NCI-H1694 treated with DMSO at 0.1 percent for 48 hours (cell line): Measurements from ENCODE around the gene SLC40A1.
"Not testable (repeated sequence)": the region's sequence is repeated elsewhere in the genome, so short reads cannot be mapped to it uniquely, and the experiment has no call there.

Experiments
- DNase-seq: peaks from one replicate; lab custom pipeline; 2025; lab: John Stamatoyannopoulos, UW

SLC40A1 gene

GRCh38 chr2:189580658-189581353 lies at the start of gene SLC40A1:
TSS of gene SLC40A1 (minus strand) at chr2:189580786. CDS start at chr2:189580460, 326 bp downstream.
- peak; percentile 12 for DNase-seq

DNA sequence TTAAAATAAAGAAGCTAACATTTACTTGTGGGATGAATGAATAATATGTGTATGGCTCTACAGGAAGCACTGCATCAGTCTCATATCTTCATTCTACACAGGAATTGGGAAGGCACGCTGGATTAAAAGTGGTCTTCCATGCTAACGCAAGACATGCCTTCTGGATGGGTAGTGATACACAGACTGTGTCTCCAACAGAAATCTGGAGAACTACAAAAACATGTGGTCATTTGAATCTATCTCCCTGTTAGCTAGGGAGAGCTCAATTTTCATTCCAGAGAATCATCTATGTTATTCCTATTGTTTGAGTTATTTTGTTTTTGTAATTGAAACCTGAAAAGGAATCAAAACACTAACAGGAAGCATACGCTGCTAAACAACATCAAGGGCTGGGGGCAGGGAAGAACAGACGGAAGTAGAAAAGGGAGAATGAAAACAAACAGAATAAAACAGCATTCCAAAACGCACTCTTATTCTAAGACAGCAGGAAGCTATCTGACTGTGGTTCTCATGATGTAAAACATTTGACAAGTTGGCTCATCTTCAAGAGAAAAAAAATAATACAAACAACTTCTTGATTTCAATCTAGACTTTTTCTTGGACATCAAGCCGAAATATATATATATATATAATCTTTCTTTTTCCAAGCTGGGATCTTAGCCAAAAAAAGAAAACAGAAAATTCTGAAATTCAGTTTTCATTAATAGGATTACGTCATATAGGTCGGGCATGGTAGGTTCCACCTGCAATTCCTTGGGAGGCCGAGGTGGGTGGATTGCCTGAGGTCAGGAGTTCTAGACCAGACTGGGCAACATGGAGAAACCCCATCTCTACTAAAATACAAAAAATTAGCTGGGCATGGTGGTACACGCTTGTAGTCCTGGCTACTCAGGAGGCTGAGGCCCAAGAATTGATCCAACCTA lies 49.2 kb upstream of the SLC40A1 start:
- DNase-seq: no peak

- no peak for DNase-seq
Measured at GRCh38 chr2:189628817-189629530, 48.4 kb upstream of the SLC40A1 start.

- DNase-seq: no peak
Measured at GRCh38 chr2:189627789-189628188, 47.2 kb upstream of the SLC40A1 start.

- DNase-seq: no peak
Measured at GRCh38 chr2:189625636-189626035, 45.0 kb upstream of the SLC40A1 start.

DNA sequence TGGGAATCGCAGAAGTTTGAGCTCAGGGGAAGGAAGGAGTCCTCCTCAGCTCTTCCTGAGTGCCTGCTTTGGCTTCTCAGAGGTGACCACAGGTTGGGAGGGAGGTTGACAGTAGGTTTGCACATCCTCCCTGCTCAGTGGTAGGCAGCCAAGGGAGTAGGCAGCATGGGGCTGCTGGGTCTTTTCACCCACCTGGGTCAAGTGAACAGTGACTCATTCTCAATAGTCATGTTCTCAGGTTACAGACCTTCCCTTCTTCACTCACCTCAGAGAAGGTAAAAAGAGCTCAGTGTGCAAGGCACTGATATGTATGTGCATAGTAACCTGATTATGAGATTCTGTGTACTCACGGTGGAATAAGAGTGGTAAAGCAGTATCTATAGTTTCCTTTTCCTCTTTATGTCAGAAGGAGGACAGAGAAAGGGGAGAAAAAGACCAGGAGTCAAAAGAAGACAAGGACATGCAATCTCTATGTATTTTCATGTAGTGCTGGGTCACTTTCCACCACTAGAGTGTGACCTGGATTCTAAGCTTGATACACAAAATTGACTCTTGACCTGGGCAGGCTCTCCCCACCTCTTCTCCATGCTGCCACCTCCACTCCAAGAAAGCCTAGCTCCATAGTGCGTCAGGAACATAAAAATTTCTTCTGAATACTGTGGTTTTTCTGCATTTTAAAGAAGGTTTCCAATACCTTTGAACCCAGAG lies 44.2 kb upstream of the SLC40A1 start:
- DNase-seq: no peak

DNA sequence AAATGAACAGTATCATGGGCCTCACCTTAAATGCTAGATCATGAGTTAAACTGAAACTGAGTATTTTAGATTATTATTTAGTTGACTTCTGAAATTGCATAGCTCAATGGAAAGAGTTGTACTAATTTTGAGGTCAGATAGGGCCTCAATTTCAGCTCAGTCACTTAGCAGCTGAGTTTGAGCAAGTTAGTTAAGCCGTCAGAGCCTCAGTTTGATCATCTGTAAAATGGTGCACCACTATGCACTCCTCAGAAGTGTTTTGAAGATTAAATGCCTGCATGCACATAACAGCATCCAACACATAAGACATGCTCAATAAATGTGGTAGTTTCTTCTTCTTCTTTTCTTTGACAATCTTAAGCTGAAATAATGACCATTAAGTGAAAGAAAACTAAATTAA lies 42.5 kb upstream of the SLC40A1 start:
- DNase-seq: no peak

GRCh38 chr2:189621781-189622180 lies 41.2 kb upstream of the SLC40A1 start:
- DNase-seq: no peak

GRCh38 chr2:189618197-189618596 lies 37.6 kb upstream of the SLC40A1 start:
- DNase-seq: no peak

GRCh38 chr2:189614585-189614984 lies 34.0 kb upstream of the SLC40A1 start:
- DNase-seq: no peak

- no peak for DNase-seq
Measured at GRCh38 chr2:189613650-189614420, 33.2 kb upstream of the SLC40A1 start.

- no peak for DNase-seq
Measured at GRCh38 chr2:189613077-189613636, 32.6 kb upstream of the SLC40A1 start.

GRCh38 chr2:189610700-189611099 lies 30.1 kb upstream of the SLC40A1 start:
- DNase-seq: no peak

GRCh38 chr2:189609853-189610252 lies 29.3 kb upstream of the SLC40A1 start:
- no peak for DNase-seq

DNA sequence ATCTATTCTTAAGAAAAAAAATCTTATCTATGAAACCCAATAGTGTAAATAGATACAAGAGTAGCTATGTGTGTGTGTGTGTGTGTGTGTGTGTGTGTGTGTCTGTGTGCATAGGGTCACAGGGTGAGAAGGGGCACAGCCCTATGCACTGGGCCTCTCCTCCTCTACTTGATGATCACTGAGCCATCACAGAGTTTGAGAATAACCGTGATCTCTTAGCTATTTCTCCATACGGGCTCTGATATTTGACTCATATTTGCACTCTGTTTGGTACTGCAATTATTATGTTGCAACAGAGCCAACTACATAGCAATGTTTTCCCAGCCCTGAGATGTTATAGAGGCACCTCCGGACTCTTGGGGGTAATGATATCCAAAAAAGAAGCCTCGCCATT lies 28.8 kb upstream of the SLC40A1 start:
- no peak for DNase-seq

- no peak for DNase-seq
Measured at GRCh38 chr2:189608795-189609422, 28.3 kb upstream of the SLC40A1 start.

- no peak for DNase-seq
Measured at GRCh38 chr2:189608170-189608569, 27.6 kb upstream of the SLC40A1 start.

- DNase-seq: no peak
Measured at GRCh38 chr2:189602233-189602632, 21.6 kb upstream of the SLC40A1 start.

- not testable (repeated sequence) for DNase-seq
Measured at GRCh38 chr2:189601652-189602051, 21.1 kb upstream of the SLC40A1 start.

DNA sequence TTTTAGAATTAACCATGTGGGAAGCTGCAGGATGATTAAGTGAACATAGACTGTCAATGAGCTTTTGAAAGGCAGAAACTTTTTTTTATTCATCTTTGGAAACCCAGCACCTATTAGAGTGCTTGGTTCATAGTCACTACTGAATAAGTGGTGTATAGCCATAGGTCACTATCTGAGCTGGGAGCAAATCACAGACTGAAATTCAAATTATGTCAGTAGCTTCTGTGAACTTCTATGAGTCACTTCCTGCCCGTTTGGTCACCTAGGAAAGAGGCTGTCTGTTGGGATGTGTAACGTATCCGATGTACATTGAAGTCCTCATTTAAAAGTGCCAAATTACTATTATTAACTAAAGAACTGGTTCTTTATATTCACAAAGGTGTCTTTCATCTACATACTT lies 20.5 kb upstream of the SLC40A1 start:
- no peak for DNase-seq
